ENCODE data around the gene CLIP2. TPM values are rescaled to one million over a fixed set of nuclear protein-coding genes. Genes with fewer than 3 reads are reported as not detected.
A peak's percentile ranks its signal among the peaks of the same experiment; 100 is the strongest.

Gene CLIP2
- total RNA-seq, 1 experiment from 2014 or later = 26.2 TPM

DNA sequence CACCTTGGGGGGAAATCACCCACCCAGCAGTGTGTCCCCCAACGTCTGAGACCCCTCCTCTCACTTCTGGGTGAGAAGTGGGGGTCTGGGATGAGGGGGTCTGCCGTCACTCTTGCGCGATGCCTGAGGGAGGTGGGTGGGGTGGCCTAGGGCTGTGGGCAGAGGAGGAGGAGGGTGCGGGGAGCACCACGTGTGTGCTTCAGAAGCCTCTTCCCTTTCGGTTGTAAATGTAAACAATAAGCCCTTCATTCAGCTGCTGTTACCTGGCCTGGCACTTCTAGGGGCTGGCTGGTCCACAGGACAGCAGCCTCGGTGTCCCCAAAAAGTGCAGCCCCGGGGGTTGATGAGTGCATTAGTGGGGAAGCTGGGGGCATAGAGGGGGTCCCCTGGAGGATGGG is 1.3 kb downstream of the CLIP2 start:
- ATAC-seq (peak; percentile 11; the same call in 1 of the 2 replicates), DNase-seq (no peak)
- Histone ChIP-seq H3F3A (ENCODE audit: low read length, unreplicated experiment) (no peaks in the 10 kb centered on the region), H3K36me3 (ENCODE audit: low read depth, low read length) (no peaks in the 10 kb centered on the region), H3K4me2 (ENCODE audit: low read length) (peak overlapping the region; percentile 94), H3K4me3 (ENCODE audit: low read length) (peak overlapping the region; percentile 98), H3K9me3 (ENCODE audit: low read length) (no peaks in the 10 kb centered on the region), H3K9me2 (replicated peaks; ENCODE audit: low read length) (no peaks in the 10 kb centered on the region), H3K27ac (ENCODE audit: low read length) (no peak overlapping the region; the same call in 1 of the 2 replicates), H3K4me1 (ENCODE audit: insufficient read depth, low read length) (peaks cover 19% of the 10 kb centered on the region), H2AFZ (ENCODE audit: low read length) (peak overlapping the region; percentile 43; the same call in 1 of the 2 replicates), H4K20me1 (ENCODE audit: low read length) (peaks cover 18% of the 10 kb centered on the region; the same call in 1 of the 2 replicates), H3K79me2 (ENCODE audit: low read length) (peaks cover 57% of the 10 kb centered on the region), H3K27me3 (ENCODE audit: low read length) (no peaks in the 10 kb centered on the region), H3K9ac (ENCODE audit: low read length) (peak overlapping the region; percentile 85)
- TF ChIP-seq EZH2phosphoT487 (IDR thresholded peaks at IDR 0.05; ENCODE audit: borderline replicate concordance, low read length) (no peak), EZH2 (IDR thresholded peaks at IDR 0.05; ENCODE audit: low read length, unreplicated experiment) (no peak)
- TF ChIP-seq, protein P1, sequence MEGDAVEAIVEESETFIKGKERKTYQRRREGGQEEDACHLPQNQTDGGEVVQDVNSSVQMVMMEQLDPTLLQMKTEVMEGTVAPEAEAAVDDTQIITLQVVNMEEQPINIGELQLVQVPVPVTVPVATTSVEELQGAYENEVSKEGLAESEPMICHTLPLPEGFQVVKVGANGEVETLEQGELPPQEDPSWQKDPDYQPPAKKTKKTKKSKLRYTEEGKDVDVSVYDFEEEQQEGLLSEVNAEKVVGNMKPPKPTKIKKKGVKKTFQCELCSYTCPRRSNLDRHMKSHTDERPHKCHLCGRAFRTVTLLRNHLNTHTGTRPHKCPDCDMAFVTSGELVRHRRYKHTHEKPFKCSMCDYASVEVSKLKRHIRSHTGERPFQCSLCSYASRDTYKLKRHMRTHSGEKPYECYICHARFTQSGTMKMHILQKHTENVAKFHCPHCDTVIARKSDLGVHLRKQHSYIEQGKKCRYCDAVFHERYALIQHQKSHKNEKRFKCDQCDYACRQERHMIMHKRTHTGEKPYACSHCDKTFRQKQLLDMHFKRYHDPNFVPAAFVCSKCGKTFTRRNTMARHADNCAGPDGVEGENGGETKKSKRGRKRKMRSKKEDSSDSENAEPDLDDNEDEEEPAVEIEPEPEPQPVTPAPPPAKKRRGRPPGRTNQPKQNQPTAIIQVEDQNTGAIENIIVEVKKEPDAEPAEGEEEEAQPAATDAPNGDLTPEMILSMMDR (conservative IDR thresholded peaks at IDR 0.05; ENCODE audit: low read depth, low read length) = no peak
- ChIA-PET CTCF (no interaction called here), POLR2A (ENCODE audit: unreplicated experiment) (no interaction called here)
- BruUV-seq (replicated peaks) = no TSS peak
- intact Hi-C loops (cut with micrococcal nuclease) = loop anchor here (5.0 kb wide), 1 partner anchor 102 kb away; no protein-coding TSS in a partner anchor

DNA sequence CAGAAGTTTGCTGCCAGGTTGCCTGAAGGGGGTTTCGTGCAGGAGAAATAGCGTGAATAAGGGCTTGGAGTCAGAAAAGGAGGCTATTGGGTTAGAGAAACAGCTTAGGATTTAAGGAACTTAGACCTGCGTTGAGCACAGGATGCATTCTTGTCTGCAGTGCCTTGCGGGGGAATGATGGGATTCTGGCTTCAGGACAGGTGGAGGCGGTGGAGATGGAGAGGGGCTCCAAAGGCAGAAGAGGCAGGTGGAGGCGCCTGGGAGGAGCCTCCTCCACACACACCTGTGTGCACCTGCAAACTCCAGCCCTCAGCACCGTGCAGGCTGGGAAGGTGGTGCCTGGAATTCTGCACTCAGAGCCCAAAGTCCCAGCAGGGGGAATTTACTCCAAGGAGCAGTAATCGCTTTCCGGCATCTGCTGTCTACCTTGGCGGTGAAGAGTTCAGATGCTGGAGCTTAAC is 1.8 kb downstream of the CLIP2 start:
- H4K20me1 ChIP-seq (ENCODE audit: low read length) = peaks cover 18% of the 10 kb centered on the region; the same call in 1 of the 2 replicates
- POLR2A ChIA-PET (ENCODE audit: unreplicated experiment) = no interaction called here

More for the DNA sequence above, 1.8 kb downstream of the CLIP2 start:
- no peak overlapping the region for H3K27ac ChIP-seq (ENCODE audit: low read length)
- DNase-seq = no peak
- no peaks in the 10 kb centered on the region for H3K9me2 ChIP-seq (replicated peaks; ENCODE audit: low read length)
- H3K79me2 ChIP-seq (ENCODE audit: low read length) = peaks cover 61% of the 10 kb centered on the region
- no TSS peak for BruUV-seq (replicated peaks)
- no peaks in the 10 kb centered on the region for H3K36me3 ChIP-seq (ENCODE audit: low read depth, low read length)
- TF ChIP-seq EZH2 (IDR thresholded peaks at IDR 0.05; ENCODE audit: low read length, unreplicated experiment) (no peak), EZH2phosphoT487 (IDR thresholded peaks at IDR 0.05; ENCODE audit: borderline replicate concordance, low read length) (no peak)
- TF ChIP-seq, protein P1 (conservative IDR thresholded peaks at IDR 0.05; ENCODE audit: low read depth, low read length) = no peak
- peak overlapping the region; percentile 98 for H3K4me3 ChIP-seq (ENCODE audit: low read length)
- peaks cover 19% of the 10 kb centered on the region for H3K4me1 ChIP-seq (ENCODE audit: insufficient read depth, low read length)
- no peak overlapping the region for H2AFZ ChIP-seq (ENCODE audit: low read length)
- CTCF ChIA-PET = no interaction called here
- intact Hi-C loops (cut with micrococcal nuclease) = loop anchor here (5.0 kb wide), 1 partner anchor 101 kb away; no protein-coding TSS in a partner anchor
- H3K9me3 ChIP-seq (ENCODE audit: low read length) = no peaks in the 10 kb centered on the region
- ATAC-seq = no peak
- H3F3A ChIP-seq (ENCODE audit: low read length, unreplicated experiment) = no peaks in the 10 kb centered on the region
- peak overlapping the region; percentile 85 for H3K9ac ChIP-seq (ENCODE audit: low read length)
- H3K27me3 ChIP-seq (ENCODE audit: low read length) = no peaks in the 10 kb centered on the region
- peak overlapping the region; percentile 94 for H3K4me2 ChIP-seq (ENCODE audit: low read length)

Data from PC-3 (cell line).